ENCODE results near the gene SLC37A2. TPM values are rescaled to one million over a fixed set of nuclear protein-coding genes. Genes with fewer than 3 reads are reported as not detected.

SLC37A2 gene
- polyA plus RNA-seq, 1 of the 3 experiments (the other 2 are of a cell fraction): 0.44 TPM

DNA sequence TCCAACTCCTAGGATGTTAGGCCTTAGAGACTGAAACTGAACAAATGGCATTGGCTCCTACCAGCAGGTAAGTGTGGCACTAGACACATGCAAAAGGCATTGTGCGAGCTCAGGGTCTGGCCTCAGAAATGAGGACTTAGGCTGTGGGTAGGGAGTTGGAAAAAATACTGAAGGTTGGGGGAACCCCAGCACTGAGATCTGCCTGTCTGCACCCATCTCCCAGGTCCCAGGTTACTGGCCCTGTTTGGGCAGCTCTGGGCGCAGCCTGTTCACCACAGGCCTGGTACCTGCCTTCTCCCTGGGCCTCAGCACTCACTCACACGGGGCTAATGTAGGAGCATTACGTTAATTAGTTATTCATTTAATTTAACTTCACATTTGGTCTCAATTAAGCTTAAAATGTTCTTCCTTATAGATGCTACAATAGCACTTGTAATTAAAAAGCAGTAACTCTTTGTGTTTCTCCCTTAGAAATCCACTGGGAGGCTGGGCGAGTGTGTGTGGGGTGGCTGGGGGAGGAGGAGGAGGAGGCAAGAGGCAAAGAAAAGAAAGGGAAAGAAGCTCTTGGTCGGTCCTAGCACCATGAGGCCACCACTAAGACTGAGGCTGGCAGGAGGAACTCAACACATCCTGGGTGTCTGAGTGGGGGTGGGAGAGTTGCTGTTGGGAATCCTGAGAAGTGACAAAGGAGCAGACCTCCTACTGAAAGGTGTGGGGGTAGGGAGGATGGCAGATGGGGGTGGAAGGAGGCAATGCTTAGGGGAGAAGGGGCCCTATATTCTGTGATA, 29.0 kb downstream of the SLC37A2 start:
- H3K9me2 ChIP-seq: no peaks in the 10 kb centered on the region
- H3K27ac ChIP-seq (ENCODE audit: low read depth in 2 of 2, low read length in 1 of 2): peak overlapping the region in 1 of 2 experiments; percentile 17; a peak in 1 of 4 replicates
- peak overlapping the region; percentile 61 for H2AFZ ChIP-seq (ENCODE audit: low read depth)
- H3K4me3 ChIP-seq (ENCODE audit: low read depth in 2 of 2, low read length in 1 of 2): no peak overlapping the region
- H3K9me3 ChIP-seq: no peaks in the 10 kb centered on the region
- CTCF ChIA-PET: interaction anchor here (0.6 to 13.2 kb wide), 56 partner anchors 8 to 475 kb away, joined by 3 to 147 read pairs (median 6); partner anchors contain the start of gene TMEM218
- H3K4me1 ChIP-seq (ENCODE audit: control insufficient read depth in 1 of 2, insufficient read depth in 2 of 2, low read depth in 1 of 2, low read length in 1 of 2): peaks cover 4% of the 10 kb centered on the region in 2 experiments; a peak in 2 of 4 replicates
- 86% methylated on average over 6 of the region's 6 CpGs for WGBS (ENCODE audit: low lambda C conversion rate)
- H3F3A ChIP-seq (replicated peaks; ENCODE audit: insufficient read depth): peaks cover 2% of the 10 kb centered on the region
- H3K27me3 ChIP-seq (ENCODE audit: insufficient read depth): no peaks in the 10 kb centered on the region
- H3K79me2 ChIP-seq (ENCODE audit: insufficient read depth): no peaks in the 10 kb centered on the region
- H3K4me2 ChIP-seq: no peak overlapping the region
- peaks cover 12 to 24% of the 10 kb centered on the region in 2 experiments for H3K36me3 ChIP-seq (replicated peaks in 1 of 2; ENCODE audit: control insufficient read depth in 1 of 2, insufficient read depth in 2 of 2, low read length in 1 of 2)
- DNase-seq: no peak
- no peaks in the 10 kb centered on the region for H4K20me1 ChIP-seq (ENCODE audit: insufficient read depth)
- no peak overlapping the region for H3K9ac ChIP-seq
- POLR2A ChIA-PET: interaction anchor here (0.6 to 2.4 kb wide), 4 partner anchors 49 to 528 kb away, joined by 3 to 6 read pairs (median 4); no protein-coding TSS in a partner anchor
- TF ChIP-seq RAD21 (IDR thresholded peaks at IDR 0.05; ENCODE audit: low read length) (no peak), TEAD4 (IDR thresholded peaks at IDR 0.05; ENCODE audit: borderline replicate concordance, insufficient read depth) (no peak), TCF12 (IDR thresholded peaks at IDR 0.05) (no peak)

DNA sequence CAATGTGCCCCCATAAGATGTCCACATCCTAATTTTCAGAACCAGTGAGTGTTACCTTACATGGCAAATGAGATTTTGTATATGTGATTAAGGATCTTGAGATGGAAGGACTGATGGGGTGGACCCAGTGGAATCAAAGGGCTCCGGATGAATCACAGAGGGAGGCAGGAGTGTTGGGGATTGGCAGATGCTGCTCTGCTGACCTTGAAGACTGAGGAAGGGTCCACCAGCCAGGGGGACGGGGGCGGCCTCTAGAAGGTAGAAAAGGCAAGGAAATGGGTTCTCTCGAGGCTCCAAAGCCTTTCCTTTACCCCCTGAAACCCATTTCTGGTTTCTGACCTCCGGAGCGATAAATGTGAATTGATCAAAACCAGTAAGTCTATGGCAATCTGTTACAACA, 29.6 kb downstream of the SLC37A2 start:
- Histone ChIP-seq H4K20me1 (ENCODE audit: insufficient read depth) (no peaks in the 10 kb centered on the region), H3F3A (replicated peaks; ENCODE audit: insufficient read depth) (peaks cover 2% of the 10 kb centered on the region), H3K9me3 (no peaks in the 10 kb centered on the region), H3K36me3 (replicated peaks in 1 of 2; ENCODE audit: control insufficient read depth in 1 of 2, insufficient read depth in 2 of 2, low read length in 1 of 2) (peaks cover 18 to 28% of the 10 kb centered on the region in 2 experiments), H3K27me3 (ENCODE audit: insufficient read depth) (no peaks in the 10 kb centered on the region), H3K4me3 (ENCODE audit: low read depth in 2 of 2, low read length in 1 of 2) (no peak overlapping the region), H3K27ac (ENCODE audit: low read depth in 2 of 2, low read length in 1 of 2) (no peak overlapping the region), H3K79me2 (ENCODE audit: insufficient read depth) (no peaks in the 10 kb centered on the region), H3K4me1 (ENCODE audit: control insufficient read depth in 1 of 2, insufficient read depth in 2 of 2, low read depth in 1 of 2, low read length in 1 of 2) (peaks cover 4% of the 10 kb centered on the region in 2 experiments; a peak in 2 of 4 replicates), H3K4me2 (no peak overlapping the region), H3K9ac (no peak overlapping the region), H2AFZ (ENCODE audit: low read depth) (no peak overlapping the region), H3K9me2 (no peaks in the 10 kb centered on the region)
- 87% methylated on average over 6 of the region's 6 CpGs for WGBS (ENCODE audit: low lambda C conversion rate)
- no peak for DNase-seq
- ChIA-PET POLR2A (interaction anchor here (0.6 kb wide), 1 partner anchor 528 kb away, joined by 3 read pairs; no protein-coding TSS in a partner anchor), CTCF (interaction anchor here (1.0 to 13.2 kb wide), 10 partner anchors 10 to 337 kb away, joined by 3 to 147 read pairs (median 14); no protein-coding TSS in a partner anchor)
- TF ChIP-seq NRF1 (IDR thresholded peaks at IDR 0.05; ENCODE audit: low read depth, low read length): no peak
- TF ChIP-seq GABPA (IDR thresholded peaks at IDR 0.05; ENCODE audit: low read depth): no peak
- TF ChIP-seq, protein P1, sequence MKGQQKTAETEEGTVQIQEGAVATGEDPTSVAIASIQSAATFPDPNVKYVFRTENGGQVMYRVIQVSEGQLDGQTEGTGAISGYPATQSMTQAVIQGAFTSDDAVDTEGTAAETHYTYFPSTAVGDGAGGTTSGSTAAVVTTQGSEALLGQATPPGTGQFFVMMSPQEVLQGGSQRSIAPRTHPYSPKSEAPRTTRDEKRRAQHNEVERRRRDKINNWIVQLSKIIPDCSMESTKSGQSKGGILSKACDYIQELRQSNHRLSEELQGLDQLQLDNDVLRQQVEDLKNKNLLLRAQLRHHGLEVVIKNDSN (IDR thresholded peaks at IDR 0.05; ENCODE audit: borderline replicate concordance, low read depth): no peak
- TF ChIP-seq FOSL2 (IDR thresholded peaks at IDR 0.05; ENCODE audit: borderline replicate concordance, low read depth): no peak
- TF ChIP-seq JUND (IDR thresholded peaks at IDR 0.05): no peak
- no peak for TF ChIP-seq SMC3 (IDR thresholded peaks at IDR 0.05; ENCODE audit: low read depth, low read length)
- no peak for TF ChIP-seq MXI1 (IDR thresholded peaks at IDR 0.05; ENCODE audit: low read depth, low read length)
- no peak for TF ChIP-seq YY1 (IDR thresholded peaks at IDR 0.05; ENCODE audit: low read depth)
- TF ChIP-seq RXRA (IDR thresholded peaks at IDR 0.05; ENCODE audit: borderline replicate concordance, low read depth): no peak
- TF ChIP-seq, protein P2, sequence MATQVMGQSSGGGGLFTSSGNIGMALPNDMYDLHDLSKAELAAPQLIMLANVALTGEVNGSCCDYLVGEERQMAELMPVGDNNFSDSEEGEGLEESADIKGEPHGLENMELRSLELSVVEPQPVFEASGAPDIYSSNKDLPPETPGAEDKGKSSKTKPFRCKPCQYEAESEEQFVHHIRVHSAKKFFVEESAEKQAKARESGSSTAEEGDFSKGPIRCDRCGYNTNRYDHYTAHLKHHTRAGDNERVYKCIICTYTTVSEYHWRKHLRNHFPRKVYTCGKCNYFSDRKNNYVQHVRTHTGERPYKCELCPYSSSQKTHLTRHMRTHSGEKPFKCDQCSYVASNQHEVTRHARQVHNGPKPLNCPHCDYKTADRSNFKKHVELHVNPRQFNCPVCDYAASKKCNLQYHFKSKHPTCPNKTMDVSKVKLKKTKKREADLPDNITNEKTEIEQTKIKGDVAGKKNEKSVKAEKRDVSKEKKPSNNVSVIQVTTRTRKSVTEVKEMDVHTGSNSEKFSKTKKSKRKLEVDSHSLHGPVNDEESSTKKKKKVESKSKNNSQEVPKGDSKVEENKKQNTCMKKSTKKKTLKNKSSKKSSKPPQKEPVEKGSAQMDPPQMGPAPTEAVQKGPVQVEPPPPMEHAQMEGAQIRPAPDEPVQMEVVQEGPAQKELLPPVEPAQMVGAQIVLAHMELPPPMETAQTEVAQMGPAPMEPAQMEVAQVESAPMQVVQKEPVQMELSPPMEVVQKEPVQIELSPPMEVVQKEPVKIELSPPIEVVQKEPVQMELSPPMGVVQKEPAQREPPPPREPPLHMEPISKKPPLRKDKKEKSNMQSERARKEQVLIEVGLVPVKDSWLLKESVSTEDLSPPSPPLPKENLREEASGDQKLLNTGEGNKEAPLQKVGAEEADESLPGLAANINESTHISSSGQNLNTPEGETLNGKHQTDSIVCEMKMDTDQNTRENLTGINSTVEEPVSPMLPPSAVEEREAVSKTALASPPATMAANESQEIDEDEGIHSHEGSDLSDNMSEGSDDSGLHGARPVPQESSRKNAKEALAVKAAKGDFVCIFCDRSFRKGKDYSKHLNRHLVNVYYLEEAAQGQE (IDR thresholded peaks at IDR 0.05; ENCODE audit: low read depth, low read length): no peak
- TF ChIP-seq, protein P3, sequence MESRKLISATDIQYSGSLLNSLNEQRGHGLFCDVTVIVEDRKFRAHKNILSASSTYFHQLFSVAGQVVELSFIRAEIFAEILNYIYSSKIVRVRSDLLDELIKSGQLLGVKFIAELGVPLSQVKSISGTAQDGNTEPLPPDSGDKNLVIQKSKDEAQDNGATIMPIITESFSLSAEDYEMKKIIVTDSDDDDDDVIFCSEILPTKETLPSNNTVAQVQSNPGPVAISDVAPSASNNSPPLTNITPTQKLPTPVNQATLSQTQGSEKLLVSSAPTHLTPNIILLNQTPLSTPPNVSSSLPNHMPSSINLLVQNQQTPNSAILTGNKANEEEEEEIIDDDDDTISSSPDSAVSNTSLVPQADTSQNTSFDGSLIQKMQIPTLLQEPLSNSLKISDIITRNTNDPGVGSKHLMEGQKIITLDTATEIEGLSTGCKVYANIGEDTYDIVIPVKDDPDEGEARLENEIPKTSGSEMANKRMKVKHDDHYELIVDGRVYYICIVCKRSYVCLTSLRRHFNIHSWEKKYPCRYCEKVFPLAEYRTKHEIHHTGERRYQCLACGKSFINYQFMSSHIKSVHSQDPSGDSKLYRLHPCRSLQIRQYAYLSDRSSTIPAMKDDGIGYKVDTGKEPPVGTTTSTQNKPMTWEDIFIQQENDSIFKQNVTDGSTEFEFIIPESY (IDR thresholded peaks at IDR 0.05; ENCODE audit: borderline replicate concordance, low read depth): no peak
- no peak for TF ChIP-seq RCOR1 (IDR thresholded peaks at IDR 0.05; ENCODE audit: low read length)
- TF ChIP-seq, protein P4, sequence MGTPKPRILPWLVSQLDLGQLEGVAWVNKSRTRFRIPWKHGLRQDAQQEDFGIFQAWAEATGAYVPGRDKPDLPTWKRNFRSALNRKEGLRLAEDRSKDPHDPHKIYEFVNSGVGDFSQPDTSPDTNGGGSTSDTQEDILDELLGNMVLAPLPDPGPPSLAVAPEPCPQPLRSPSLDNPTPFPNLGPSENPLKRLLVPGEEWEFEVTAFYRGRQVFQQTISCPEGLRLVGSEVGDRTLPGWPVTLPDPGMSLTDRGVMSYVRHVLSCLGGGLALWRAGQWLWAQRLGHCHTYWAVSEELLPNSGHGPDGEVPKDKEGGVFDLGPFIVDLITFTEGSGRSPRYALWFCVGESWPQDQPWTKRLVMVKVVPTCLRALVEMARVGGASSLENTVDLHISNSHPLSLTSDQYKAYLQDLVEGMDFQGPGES (IDR thresholded peaks at IDR 0.05; ENCODE audit: low read depth, low read length): no peak

All from SK-N-SH (cell line).